NCI-H1930 (cell line): Measurements from ENCODE around the gene FTH1.
"Not testable (repeated sequence)": the region's sequence is repeated elsewhere in the genome, so short reads cannot be mapped to it uniquely, and the experiment has no call there.

Experiments
- DNase-seq, 2 experiments: peaks; one replicate each; lab custom pipeline; 2025; lab: John Stamatoyannopoulos, UW

The FTH1 gene

GRCh38 chr11:61963282-61964057 is 4.0 kb downstream of the FTH1 start:
- DNase-seq = no peak

GRCh38 chr11:61963016-61963281 is 4.5 kb downstream of the FTH1 start:
- DNase-seq = no peak

GRCh38 chr11:61962213-61963015 is 5.0 kb downstream of the FTH1 start:
- no peak for DNase-seq

- no peak for DNase-seq
Observed at GRCh38 chr11:61961570-61962212, 5.7 kb downstream of the FTH1 start.

GRCh38 chr11:61960532-61960931 is 6.9 kb downstream of the FTH1 start:
- no peak for DNase-seq

- no peak for DNase-seq
Observed at GRCh38 chr11:61959678-61960077, 7.8 kb downstream of the FTH1 start.

- DNase-seq = no peak
Observed at GRCh38 chr11:61959114-61959513, 8.3 kb downstream of the FTH1 start.

- DNase-seq = no peak
Observed at GRCh38 chr11:61958590-61958989, 8.8 kb downstream of the FTH1 start.

- no peak for DNase-seq
Observed at GRCh38 chr11:61957021-61957770, 10.2 kb downstream of the FTH1 start.

- DNase-seq = no peak
Observed at GRCh38 chr11:61956191-61957020, 11.0 kb downstream of the FTH1 start.

- DNase-seq = peak; percentile 63 to 65
Observed at GRCh38 chr11:61955422-61956135, 11.9 kb downstream of the FTH1 start.

GRCh38 chr11:61954851-61955421 is 12.5 kb downstream of the FTH1 start:
- peak in 1 of 2 experiments; percentile 32 for DNase-seq

- DNase-seq = no peak
Observed at GRCh38 chr11:61954106-61954850, 13.2 kb downstream of the FTH1 start.

- DNase-seq = not testable (repeated sequence)
Observed at GRCh38 chr11:61953632-61954031, 13.8 kb downstream of the FTH1 start.

GRCh38 chr11:61952882-61953281 is 14.6 kb downstream of the FTH1 start:
- DNase-seq = no peak

- no peak for DNase-seq
Observed at GRCh38 chr11:61951484-61952135, 15.8 kb downstream of the FTH1 start.

GRCh38 chr11:61950035-61950547 is 17.3 kb downstream of the FTH1 start, which contains the start of gene BEST1:
Gene BEST1 (plus strand): TSS chr11:61950351. CDS start chr11:61951807, 1,456 bp downstream.
- DNase-seq = no peak

GRCh38 chr11:61949169-61950034 is 18.0 kb downstream of the FTH1 start:
- DNase-seq = peak; percentile 51 to 87
